Effector memory CD4-positive, alpha-beta T cell (primary cell): ENCODE data around the gene SLC1A7.

Source experiments
- DNase-seq, 3 donors: peaks; one replicate each; pipeline ENCODE4 v3.0.0-alpha.2; 2020
- H3K27ac ChIP-seq: 2 replicates; pipeline ENCODE4 v1.7.0; 2013; ENCODE audit warnings: mild to moderate bottlenecking, low read length, moderate library complexity; ENCODE audit not compliant: insufficient read depth, poor library complexity, severe bottlenecking
- H3K27me3 ChIP-seq: replicated peaks from 2 replicates; pipeline ENCODE4 v1.7.0; 2013; ENCODE audit warnings: mild to moderate bottlenecking, low read length; ENCODE audit not compliant: insufficient read depth, control insufficient read depth, poor library complexity, severe bottlenecking
- H3K36me3 ChIP-seq: 2 replicates; pipeline ENCODE4 v1.7.0; 2013; ENCODE audit warnings: mild to moderate bottlenecking, low read length, moderate library complexity; ENCODE audit not compliant: control insufficient read depth, insufficient read depth
- H3K4me1 ChIP-seq: 2 replicates; pipeline ENCODE4 v1.7.0; 2013; ENCODE audit warnings: low read length, mild to moderate bottlenecking; ENCODE audit not compliant: control insufficient read depth, insufficient read depth, poor library complexity, severe bottlenecking
- H3K4me3 ChIP-seq: 2 replicates; pipeline ENCODE4 v1.7.0; 2013; ENCODE audit warnings: low read length, low read depth, mild to moderate bottlenecking; ENCODE audit not compliant: insufficient read depth, poor library complexity, severe bottlenecking
- H3K9me3 ChIP-seq: 2 replicates; pipeline ENCODE4 v1.7.0; 2013; ENCODE audit warnings: mild to moderate bottlenecking, low read length, moderate library complexity; ENCODE audit not compliant: control insufficient read depth

SLC1A7 gene

DNA sequence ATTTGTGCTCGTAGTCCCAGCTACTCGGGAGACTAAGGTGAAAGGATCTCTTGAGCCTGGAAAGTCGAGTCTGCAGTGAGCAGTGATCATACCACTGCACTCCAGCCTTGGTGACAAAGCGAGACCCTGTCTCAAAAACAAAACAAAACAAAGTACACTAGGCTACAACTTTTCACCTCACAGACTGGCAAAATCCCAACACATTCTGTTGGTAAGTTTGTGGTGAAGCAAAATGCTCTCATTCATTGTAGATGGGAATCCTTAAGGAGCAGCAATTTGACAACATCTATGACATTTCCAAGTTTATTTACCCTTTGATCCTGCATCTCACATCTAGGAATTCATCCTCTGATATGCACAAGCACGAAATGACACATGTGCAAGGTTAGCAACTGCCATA lies 20.2 kb upstream of the SLC1A7 start:
- H3K36me3 ChIP-seq: no peaks in the 10 kb centered on the region
- H3K9me3 ChIP-seq: no peaks in the 10 kb centered on the region
- H3K4me3 ChIP-seq: no peak overlapping the region
- H3K27ac ChIP-seq: no peak overlapping the region
- DNase-seq: no peak
- no peaks in the 10 kb centered on the region for H3K27me3 ChIP-seq
- H3K4me1 ChIP-seq: no peaks in the 10 kb centered on the region

DNA sequence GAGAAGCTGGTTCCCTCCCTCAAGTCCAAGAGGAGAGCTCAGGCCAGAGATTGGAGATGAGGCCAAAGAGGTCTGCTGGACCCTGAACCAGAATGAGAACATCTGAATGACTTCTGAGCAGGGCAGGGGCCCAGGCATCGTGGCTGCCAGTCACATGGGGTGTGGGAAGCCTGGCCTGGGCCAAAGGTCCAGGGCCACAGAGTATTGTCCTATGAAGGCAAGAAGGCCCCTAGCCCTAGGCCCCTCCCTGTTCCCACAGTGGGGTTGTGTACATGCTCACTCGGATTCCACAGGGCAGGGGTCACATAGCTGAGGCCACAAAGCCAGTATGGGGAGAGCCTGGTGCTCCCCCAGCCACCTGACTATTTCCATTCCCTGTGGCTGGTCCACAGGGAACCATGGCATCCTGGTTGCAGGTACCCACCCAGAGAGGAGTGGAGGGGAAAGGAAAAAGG lies 18.5 kb upstream of the SLC1A7 start:
- Histone ChIP-seq H3K27ac (no peak overlapping the region), H3K4me3 (no peak overlapping the region), H3K4me1 (no peaks in the 10 kb centered on the region), H3K27me3 (no peaks in the 10 kb centered on the region), H3K9me3 (no peaks in the 10 kb centered on the region), H3K36me3 (no peaks in the 10 kb centered on the region)
- DNase-seq: no peak

DNA sequence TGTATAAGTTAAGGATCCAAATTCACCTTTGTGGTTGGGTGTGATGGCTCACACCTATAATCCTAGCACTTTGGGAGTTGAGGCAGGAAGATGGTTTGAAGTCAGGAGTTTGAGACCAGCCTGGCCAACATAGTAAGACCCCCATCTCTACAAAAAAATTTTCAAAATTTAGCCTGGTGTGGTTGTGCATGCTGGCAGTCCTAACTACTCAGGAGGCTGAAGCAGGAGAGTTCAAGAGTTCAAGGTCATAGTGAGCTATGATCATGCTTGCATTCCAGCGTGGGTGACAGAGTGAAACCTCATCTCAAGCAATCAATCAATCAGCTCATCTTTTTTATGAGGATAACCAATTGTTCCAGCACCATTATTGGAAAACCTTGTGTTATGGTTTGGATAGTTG lies 16.5 kb upstream of the SLC1A7 start:
- DNase-seq: no peak

DNA sequence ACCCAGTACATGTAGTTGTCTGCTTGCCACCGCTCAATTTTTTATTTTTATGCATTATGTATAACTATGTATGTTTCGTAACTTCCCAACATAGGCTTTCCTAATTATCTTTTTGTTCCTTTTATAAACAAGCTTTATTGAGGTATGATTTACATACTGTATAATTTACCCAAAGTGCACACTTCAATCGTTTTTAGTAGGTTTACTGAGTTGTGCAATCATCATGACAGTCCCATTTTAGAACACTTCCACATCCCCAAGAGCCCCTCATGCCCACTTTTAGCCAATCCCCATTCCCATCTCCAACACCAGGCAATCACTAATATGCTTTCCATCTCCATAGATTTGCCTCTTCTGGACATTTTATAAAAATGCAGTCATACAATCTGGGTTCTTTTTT lies 14.3 kb upstream of the SLC1A7 start:
- Histone ChIP-seq H3K4me3 (no peak overlapping the region), H3K27me3 (no peaks in the 10 kb centered on the region), H3K9me3 (no peaks in the 10 kb centered on the region), H3K27ac (no peak overlapping the region), H3K4me1 (no peaks in the 10 kb centered on the region), H3K36me3 (no peaks in the 10 kb centered on the region)
- no peak for DNase-seq

More for the DNA sequence above, 16.5 kb upstream of the SLC1A7 start:
- Histone ChIP-seq H3K4me3 (no peak overlapping the region), H3K36me3 (no peaks in the 10 kb centered on the region), H3K4me1 (no peaks in the 10 kb centered on the region), H3K27ac (no peak overlapping the region), H3K27me3 (no peaks in the 10 kb centered on the region), H3K9me3 (no peaks in the 10 kb centered on the region)

DNA sequence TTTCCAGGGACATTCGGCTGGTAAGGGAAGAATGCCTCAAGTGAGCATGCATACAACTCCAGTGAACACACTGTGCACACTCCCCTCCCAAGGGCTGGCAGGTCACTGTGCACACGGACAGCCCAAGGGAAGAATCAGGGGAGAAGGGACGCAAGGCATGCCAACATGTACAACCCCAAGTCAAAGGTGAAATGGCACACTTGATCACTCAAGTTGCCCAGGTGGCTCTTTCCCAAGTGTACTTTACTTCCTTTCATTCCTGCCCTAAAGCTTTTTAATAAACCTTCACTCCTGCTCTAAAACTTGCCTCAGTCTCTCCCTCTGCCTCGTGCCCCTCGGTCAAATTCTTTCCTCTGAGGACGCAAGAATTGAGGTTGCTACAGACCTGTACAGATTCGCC lies 13.5 kb upstream of the SLC1A7 start:
- no peak overlapping the region for H3K27ac ChIP-seq
- H3K9me3 ChIP-seq: no peaks in the 10 kb centered on the region
- H3K4me1 ChIP-seq: no peaks in the 10 kb centered on the region
- H3K36me3 ChIP-seq: no peaks in the 10 kb centered on the region
- DNase-seq: no peak
- H3K27me3 ChIP-seq: no peaks in the 10 kb centered on the region
- no peak overlapping the region for H3K4me3 ChIP-seq

DNA sequence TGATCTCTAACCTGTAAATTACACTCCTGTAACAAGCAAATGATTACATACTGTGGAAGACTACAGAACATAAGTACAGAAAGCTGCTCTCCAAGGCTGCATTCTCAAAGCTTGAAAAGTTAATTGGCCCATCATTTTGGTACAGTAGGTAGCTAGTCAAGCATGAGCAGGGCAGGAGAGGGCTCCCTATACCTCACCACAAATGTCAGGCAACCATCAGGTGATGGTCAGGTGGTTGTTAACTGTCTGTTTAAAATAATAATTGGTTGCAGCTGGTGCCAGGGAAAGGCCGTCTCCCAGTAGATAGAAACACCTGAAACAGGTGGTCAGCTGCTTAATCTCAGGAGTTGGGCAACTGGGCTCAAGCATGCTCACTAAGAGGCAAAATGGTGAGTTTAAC lies 13.1 kb upstream of the SLC1A7 start:
- Histone ChIP-seq H3K9me3 (no peaks in the 10 kb centered on the region), H3K36me3 (no peaks in the 10 kb centered on the region), H3K27ac (no peak overlapping the region), H3K27me3 (no peaks in the 10 kb centered on the region), H3K4me1 (no peaks in the 10 kb centered on the region), H3K4me3 (no peak overlapping the region)
- DNase-seq: no peak

DNA sequence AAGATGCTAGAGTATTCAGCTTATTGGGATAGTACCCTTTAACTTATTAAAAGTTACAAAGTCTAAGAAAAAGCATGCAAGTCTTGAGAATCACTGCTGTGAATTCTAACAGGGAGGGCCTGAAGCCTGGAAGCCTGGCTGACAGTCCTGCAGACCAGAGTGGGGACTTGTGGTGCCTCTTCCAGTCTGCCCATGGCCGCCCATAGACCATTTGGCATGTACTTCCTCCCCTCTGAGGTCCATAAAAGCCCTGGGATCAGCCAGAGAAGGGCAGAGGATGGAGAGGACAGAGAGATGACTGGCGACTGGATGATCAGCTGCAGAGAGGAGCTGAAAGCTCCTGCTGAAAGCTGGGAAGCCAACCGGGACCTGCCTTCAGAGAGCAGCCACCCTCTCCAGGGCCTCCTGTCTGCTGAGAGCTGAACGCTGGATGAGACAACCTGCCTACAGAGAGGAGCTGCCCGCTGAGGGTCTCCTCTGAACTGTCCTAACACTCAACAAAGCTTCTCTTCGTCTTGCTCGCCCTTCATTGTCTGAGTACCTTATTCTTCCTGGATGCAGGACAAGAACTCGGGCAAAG lies 12.5 kb upstream of the SLC1A7 start:
- Histone ChIP-seq H3K4me3 (no peak overlapping the region), H3K9me3 (no peaks in the 10 kb centered on the region), H3K36me3 (no peaks in the 10 kb centered on the region), H3K4me1 (no peaks in the 10 kb centered on the region), H3K27me3 (no peaks in the 10 kb centered on the region), H3K27ac (no peak overlapping the region)
- DNase-seq: no peak

DNA sequence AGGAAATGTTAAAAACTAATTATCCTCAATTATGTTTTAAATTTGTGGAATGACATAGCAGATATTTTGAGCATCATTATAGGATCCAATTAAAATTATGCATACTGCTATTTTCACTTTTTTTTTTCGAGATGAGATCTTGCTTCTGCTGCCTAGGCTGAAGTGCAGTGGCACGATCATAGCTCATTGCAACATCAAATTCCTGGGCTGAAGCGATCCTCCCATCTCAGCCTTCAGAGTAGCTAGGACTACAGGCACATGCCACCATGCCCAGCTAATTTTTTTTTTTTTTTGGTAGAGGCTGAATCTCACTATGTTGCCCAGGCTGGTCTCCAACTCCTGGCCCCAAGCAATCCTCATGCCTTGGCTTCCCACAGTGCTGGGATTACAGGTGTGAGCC lies 11.3 kb upstream of the SLC1A7 start:
- DNase-seq: no peak
- H3K36me3 ChIP-seq: no peaks in the 10 kb centered on the region
- H3K4me3 ChIP-seq: no peak overlapping the region
- no peaks in the 10 kb centered on the region for H3K9me3 ChIP-seq
- no peaks in the 10 kb centered on the region for H3K27me3 ChIP-seq
- H3K4me1 ChIP-seq: no peaks in the 10 kb centered on the region
- no peak overlapping the region for H3K27ac ChIP-seq

DNA sequence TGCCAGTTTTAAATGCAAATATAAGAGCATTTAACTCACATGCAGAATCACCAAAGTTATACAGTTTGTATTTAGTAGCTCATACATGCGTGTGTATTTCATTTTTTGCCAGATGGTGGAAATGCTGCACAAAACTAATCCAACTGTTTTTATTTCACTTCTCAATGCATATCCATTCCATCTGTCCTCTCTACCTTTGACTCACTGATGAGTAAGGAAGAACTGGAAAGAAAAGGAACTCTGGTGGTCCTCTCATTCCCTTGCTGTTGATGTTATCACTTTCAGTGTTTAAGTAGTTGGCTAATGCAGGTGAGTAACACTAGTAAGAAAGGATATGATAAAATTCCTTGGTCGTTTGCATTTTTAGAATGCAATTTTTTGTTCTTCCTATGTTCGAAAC lies 5.7 kb upstream of the SLC1A7 start:
- Histone ChIP-seq H3K27me3 (no peaks in the 10 kb centered on the region), H3K9me3 (no peaks in the 10 kb centered on the region), H3K4me3 (no peak overlapping the region), H3K36me3 (no peaks in the 10 kb centered on the region), H3K4me1 (no peaks in the 10 kb centered on the region), H3K27ac (no peak overlapping the region)
- DNase-seq: no peak

DNA sequence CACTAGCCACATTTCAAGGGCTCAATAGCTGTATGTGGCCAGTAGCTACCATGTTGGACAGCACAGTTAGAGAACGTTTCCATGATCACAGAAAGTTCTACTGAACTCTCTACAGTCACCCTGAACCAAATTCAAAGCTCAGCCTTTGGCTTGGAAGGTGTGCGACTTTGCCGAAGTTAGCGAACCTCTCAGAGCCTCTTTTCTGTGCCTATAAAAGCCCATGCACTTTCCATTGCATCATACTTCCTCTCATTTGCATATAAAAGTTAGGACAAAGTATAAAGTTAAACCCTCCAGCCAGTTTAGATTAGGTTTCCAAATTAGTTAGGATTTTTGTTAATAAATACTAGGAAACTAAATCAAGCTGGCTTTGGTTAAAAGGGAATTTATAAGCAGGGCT lies 4.7 kb upstream of the SLC1A7 start:
- Histone ChIP-seq H3K27me3 (no peaks in the 10 kb centered on the region), H3K4me3 (no peak overlapping the region), H3K27ac (no peak overlapping the region), H3K9me3 (no peaks in the 10 kb centered on the region), H3K4me1 (no peaks in the 10 kb centered on the region), H3K36me3 (no peaks in the 10 kb centered on the region)
- no peak for DNase-seq
